HepG2 (cell line): Measurements from ENCODE around the gene TBX10. TPM values are rescaled to one million over a fixed set of nuclear protein-coding genes. Genes with fewer than 3 reads are reported as not detected.

ENCODE experiments used
- ATAC-seq: fragments of 200-7000 bp; cut with Tn5 transposase; 3 replicates; pipeline ENCODE4 v1.9.1; 2020; ENCODE audit warnings: mild to moderate bottlenecking, moderate library complexity
- BruUV-seq: library from RNA; stranded (reverse); fragments of 400-500 nt; replicated peaks from 2 replicates; lab custom pipeline; 2021; lab: Mats Ljungman, UMichigan
- CTCF ChIA-PET: fragments of 300-600 bp; formaldehyde crosslinking; extraction: SDS; loops from one replicate; lab custom pipeline; 2021; ENCODE audit warnings: low total read pairs, inconsistent platforms, low intra/inter-chr PET ratio; lab: Yijun Ruan, JAX
- POLR2A ChIA-PET: fragments of 350-600 bp; sonication (Branson Sonifier 250); formaldehyde crosslinking; loops from one replicate; lab custom pipeline; 2020; ENCODE audit warnings: antibody characterized with exemption, inconsistent platforms; lab: Yijun Ruan, JAX
- DNase-seq: peaks from one replicate; pipeline ENCODE4 v3.0.0-alpha.2; 2015; ENCODE audit warnings: low spot score
- FAIRE-seq: peaks from 3 replicates; lab custom pipeline; 2011; peaks lifted over from hg19 to GRCh38; lab: Jason Lieb, UNC
- H2AFZ ChIP-seq: one replicate; pipeline ENCODE4 v1.6.1; 2011; ENCODE audit warnings: low read length, inconsistent platforms
- H3K27ac ChIP-seq: fragments of 300-600 bp; 3 replicates; pipeline ENCODE4 v1.8.0; 2011; ENCODE audit warnings: mixed run types, mild to moderate bottlenecking, mixed read lengths, low read length, inconsistent platforms; ENCODE audit not compliant: insufficient read depth; ENCODE audit errors: extremely low read length
- H3K27me3 ChIP-seq, 2 experiments: fragments of 200-600 bp in 1 of 2; 2 replicates in 1 of 2; 3 replicates in 1 of 2; pipeline versions ENCODE4 v1.6.0 to v1.8.0; 2011; ENCODE audit warnings: low read length in 2 of 2, mild to moderate bottlenecking in 2 of 2, moderate library complexity in 2 of 2, inconsistent platforms in 1 of 2; ENCODE audit not compliant: insufficient read depth in 2 of 2, control insufficient read depth in 1 of 2
- H3K36me3 ChIP-seq, 2 experiments: fragments of 200-600 bp in 1 of 2; replicated peaks in 1 of 2; 2 replicates in 1 of 2; 3 replicates in 1 of 2; pipeline versions ENCODE4 v1.5.1 to v1.8.0; 2011; ENCODE audit warnings: low read length in 2 of 2, inconsistent platforms in 1 of 2; ENCODE audit not compliant: insufficient read depth in 2 of 2, control insufficient read depth in 1 of 2
- H3K4me1 ChIP-seq: 2 replicates; pipeline ENCODE4 v1.5.1; 2012; ENCODE audit warnings: low read length, inconsistent platforms; ENCODE audit not compliant: insufficient read depth
- H3K4me2 ChIP-seq: 2 replicates; pipeline ENCODE4 v1.6.0; 2011; ENCODE audit warnings: low read depth, low read length, inconsistent platforms
- H3K4me3 ChIP-seq, 3 experiments: fragments of 200-600 bp in 1 of 3; sonication (generic), shearing (Covaris generic) in 1 of 3; replicated peaks in 1 of 3; 2 replicates each; pipeline ENCODE4 v1.5.1; 2011 to 2016; ENCODE audit warnings: low read length in 3 of 3, inconsistent platforms in 2 of 3, low read depth in 2 of 3, mild to moderate bottlenecking in 2 of 3, control low read depth in 1 of 3, mixed read lengths in 1 of 3; ENCODE audit not compliant: insufficient read depth in 1 of 3
- H3K79me2 ChIP-seq: one replicate; pipeline ENCODE4 v1.6.1; 2011; ENCODE audit warnings: low read length, inconsistent platforms; ENCODE audit not compliant: insufficient read depth
- H3K9ac ChIP-seq: 2 replicates; pipeline ENCODE4 v1.6.0; 2011; ENCODE audit warnings: mild to moderate bottlenecking, low read depth, low read length, inconsistent platforms; ENCODE audit not compliant: insufficient read depth
- H3K9me3 ChIP-seq: 2 replicates; pipeline ENCODE4 v1.5.1; 2012; ENCODE audit warnings: mild to moderate bottlenecking, low read length
- H4K20me1 ChIP-seq: 2 replicates; pipeline ENCODE4 v1.6.0; 2011; ENCODE audit warnings: inconsistent platforms, mild to moderate bottlenecking, low read length, moderate library complexity; ENCODE audit not compliant: insufficient read depth
- FOXJ3 ChIP-seq: sonication (generic); formaldehyde crosslinking; IDR thresholded peaks from 2 replicates; pipeline ENCODE4 v1.4.0; 2020; ENCODE audit warnings: missing genetic modification reagents, mild to moderate bottlenecking, borderline replicate concordance
- HCFC1 ChIP-seq: fragments of 150-350 bp; IDR thresholded peaks from 2 replicates; pipeline ENCODE4 v1.6.1; 2014; ENCODE audit warnings: low read depth, low read length
- MAX ChIP-seq: IDR thresholded peaks from 2 replicates; pipeline ENCODE4 v1.6.1; 2012; ENCODE audit warnings: inconsistent platforms
- NFKB2 ChIP-seq: sonication (generic); formaldehyde crosslinking; IDR thresholded peaks from 2 replicates; pipeline ENCODE4 v1.4.0; 2020; ENCODE audit warnings: missing genetic modification reagents, borderline replicate concordance
- NR2F2 ChIP-seq: IDR thresholded peaks from 2 replicates; pipeline ENCODE4 v1.6.1; 2012; ENCODE audit warnings: low read depth, inconsistent platforms, borderline replicate concordance
- SKI ChIP-seq: fragments of 450-650 bp; IDR thresholded peaks from one replicate; pipeline ENCODE4 v1.6.1; 2018; ENCODE audit warnings: mild to moderate bottlenecking; ENCODE audit not compliant: partially characterized antibody
- TAF15 ChIP-seq: fragments of 200-400 bp; formaldehyde crosslinking; IDR thresholded peaks from one replicate; pipeline ENCODE4 v1.6.1; 2018; ENCODE audit warnings: mild to moderate bottlenecking, low read depth, low read length; ENCODE audit not compliant: poor library complexity, severe bottlenecking
- USF2 ChIP-seq, 2 experiments: sonication (generic) in 1 of 2; formaldehyde crosslinking in 1 of 2; IDR thresholded peaks; 2 replicates each; pipeline versions ENCODE4 v1.5.1 to v1.6.1; 2011 to 2020; ENCODE audit warnings: borderline replicate concordance in 1 of 2, low read depth in 1 of 2, low read length in 1 of 2, mild to moderate bottlenecking in 1 of 2, missing genetic modification reagents in 1 of 2, moderate library complexity in 1 of 2
- XBP1 ChIP-seq: sonication (generic); formaldehyde crosslinking; IDR thresholded peaks from 2 replicates; pipeline ENCODE4 v1.5.0; 2020; ENCODE audit warnings: missing genetic modification reagents
- ZNF136 ChIP-seq: sonication (generic); formaldehyde crosslinking; IDR thresholded peaks from 2 replicates; pipeline ENCODE4 v1.8.1; 2022; ENCODE audit warnings: low read depth, mild to moderate bottlenecking, moderate library complexity, missing genetic modification reagents
- ZNF580 ChIP-seq: IDR thresholded peaks from 2 replicates; pipeline ENCODE4 v1.6.1; 2016; ENCODE audit warnings: low read depth, borderline replicate concordance
- ZNF768 ChIP-seq: sonication (generic); formaldehyde crosslinking; IDR thresholded peaks from 2 replicates; pipeline ENCODE4 v1.4.0; 2020; ENCODE audit warnings: missing genetic modification reagents
- WGBS: methylation state at CpG from one replicate; pipeline ENCODE4 v1.1.6; 2017; ENCODE audit warnings: low lambda C conversion rate; 5-methylcytosine and 5-hydroxymethylcytosine counted together
- in situ Hi-C: cut with HindIII; loops from 2 replicates; pipeline ENCODE4 v1.10.0; 2017; ENCODE audit warnings: low pct_unique_long_range_greater_than_20kb; ENCODE audit not compliant: extremely low pct_ligation_motif_present
- intact Hi-C: fragments of 100-400 bp; cut with micrococcal nuclease; formaldehyde crosslinking; loops from one replicate; pipeline ENCODE4 v1.10.0; 2022; ENCODE audit not compliant: unreplicated experiment
- polyA plus RNA-seq, 8 experiments: library from polyadenylated mRNA; depleted of rRNA in 3 of 8; stranded (reverse) in 7 of 8; unstranded in 1 of 8; fragments of >200 nt; fragmentation: Illumina TruSeq in 4 of 8; extraction: Trizol in 4 of 8; gene quantifications; 2 replicates each; pipeline versions ENCODE4 v1.2.1 to v1.2.3, GENCODE V29; 2011 to 2016; ENCODE audit warnings: low read depth in 4 of 8, missing spikeins in 1 of 8, mixed read lengths in 1 of 8; ENCODE audit not compliant: insufficient read depth in 1 of 8
- total RNA-seq, 5 experiments: library from RNA; depleted of rRNA; stranded (reverse); fragments of >200 nt; fragmentation: Illumina TruSeq; extraction: Trizol; gene quantifications; 2 replicates each; pipeline ENCODE4 v1.2.3, GENCODE V29; 2016; ENCODE audit warnings: low read depth in 1 of 5

TBX10 gene
- total and polyA plus RNA-seq, 2 of the 13 experiments (the other 11 are each of a cell fraction or from before 2014, with no cell fraction given) = 0.27 to 1.7 TPM

- no peak for TF ChIP-seq ZNF768
- no peak for TF ChIP-seq NFKB2 (CRISPR knock-in tag)
- no peak for TF ChIP-seq MAX
- no peak for TF ChIP-seq USF2 (IDR thresholded peaks at IDR 0.05; ENCODE audit: low read depth, low read length)
- TF ChIP-seq USF2 (CRISPR knock-in tag; IDR thresholded peaks at IDR 0.05; ENCODE audit: borderline replicate concordance) = no peak
- TF ChIP-seq XBP1 (CRISPR knock-in tag) = no peak
- no peak for TF ChIP-seq HCFC1
These were observed 2.9 kb upstream of the TBX10 start (continued) for GRCh38 chr11:67642173-67643120.

- Histone ChIP-seq H3K4me2 (no peak overlapping the region), H3K9me3 (no peaks in the 10 kb centered on the region), H3K27me3 (peaks cover 0 to 9% of the 10 kb centered on the region in 2 experiments; a peak in 3 of 5 replicates), H3K27ac (no peak overlapping the region), H4K20me1 (no peaks in the 10 kb centered on the region), H3K79me2 (no peaks in the 10 kb centered on the region), H2AFZ (no peak overlapping the region), H3K9ac (no peak overlapping the region), H3K4me3 (no peak overlapping the region), H3K4me1 (peaks cover 15% of the 10 kb centered on the region), H3K36me3 (no peaks in the 10 kb centered on the region)
- in situ Hi-C loops (no loop called here), intact Hi-C loops (loop anchor here (2.0 kb wide), 1 partner anchor 17 kb away; no protein-coding TSS in a partner anchor)
- ChIA-PET CTCF (interaction anchor here (3.5 kb wide), 1 partner anchor 18 kb away, joined by 12 read pairs; no protein-coding TSS in a partner anchor), POLR2A (interaction anchor here (2.4 kb wide), 1 partner anchor 11 kb away, joined by 9 read pairs; the partner anchor contains the start of gene NUDT8)
- DNase-seq = peak; percentile 32
- no TSS peak for BruUV-seq
- WGBS = 70% methylated on average over 23 of the region's 28 CpGs
- FAIRE-seq = no peak
- peak; percentile 52 for ATAC-seq
- TF ChIP-seq FOXJ3 (CRISPR knock-in tag) (no peak), ZNF580 (no peak), ZNF136 (CRISPR knock-in tag) (no peak), NR2F2 (no peak), TAF15 (no peak), SKI (no peak)
These were observed 2.0 kb upstream of the TBX10 start for GRCh38 chr11:67641338-67642172.
